HEK293 (cell line): ENCODE measurements around the gene ST6GALNAC6.

Source experiments
- CTCF ChIA-PET: fragments of 350-600 bp; formaldehyde crosslinking; extraction: SDS; loops from one replicate; lab custom pipeline; 2021; ENCODE audit warnings: antibody characterized with exemption; lab: Yijun Ruan, JAX
- POLR2A ChIA-PET: fragments of 300-600 bp; formaldehyde crosslinking; extraction: SDS; loops from one replicate; lab custom pipeline; 2020; ENCODE audit warnings: antibody characterized with exemption, inconsistent platforms; lab: Yijun Ruan, JAX
- H3K27ac ChIP-seq: fragments of 200-500 bp; sonication (Bioruptor generic); 2 replicates; pipeline ENCODE4 v1.5.1; 2014; ENCODE audit warnings: low read depth, low read length, control low read depth, inconsistent platforms; ENCODE audit errors: extremely low read depth
- H3K36me3 ChIP-seq, 2 experiments: fragments of 200-500 bp in 1 of 2; sonication (Bioruptor generic) in 1 of 2; 1 replicate in 1 of 2; 2 replicates in 1 of 2; pipeline ENCODE4 v1.5.1; 2014 to 2017; ENCODE audit warnings: inconsistent platforms in 2 of 2, low read length in 2 of 2; ENCODE audit not compliant: control insufficient read depth in 2 of 2, insufficient read depth in 1 of 2
- H3K4me1 ChIP-seq: fragments of 200-500 bp; sonication (Bioruptor generic); 2 replicates; pipeline ENCODE4 v1.5.1; 2014; ENCODE audit warnings: mild to moderate bottlenecking, low read length, inconsistent platforms; ENCODE audit not compliant: control insufficient read depth, insufficient read depth
- H3K4me3 ChIP-seq: 2 replicates; pipeline ENCODE4 v1.5.1; 2011; ENCODE audit warnings: low read depth, mild to moderate bottlenecking, control low read depth, low read length, moderate library complexity
- H3K9me3 ChIP-seq: fragments of 200-500 bp; sonication (Bioruptor generic); 2 replicates; pipeline ENCODE4 v1.5.1; 2014; ENCODE audit warnings: low read depth, low read length, inconsistent platforms; ENCODE audit not compliant: control insufficient read depth, insufficient read depth
- BCL11A ChIP-seq: fragments of 450-650 bp; formaldehyde crosslinking; IDR thresholded peaks from 2 replicates; pipeline ENCODE4 v1.5.1; 2016; ENCODE audit warnings: low read depth, missing biosample characterization, missing genetic modification characterization
- GLIS2 ChIP-seq: fragments of 450-650 bp; formaldehyde crosslinking; IDR thresholded peaks from 2 replicates; pipeline ENCODE4 v1.5.1; 2016; ENCODE audit warnings: missing biosample characterization, missing genetic modification characterization
- HOXC10 ChIP-seq: sonication (generic); formaldehyde crosslinking; IDR thresholded peaks from 2 replicates; pipeline ENCODE4 v1.8.1; 2023; ENCODE audit warnings: mild to moderate bottlenecking, missing genetic modification reagents
- ZBTB48 ChIP-seq: fragments of 450-650 bp; formaldehyde crosslinking; IDR thresholded peaks from 2 replicates; pipeline ENCODE4 v1.5.1; 2016; ENCODE audit warnings: missing biosample characterization, missing genetic modification characterization
- ZIC2 ChIP-seq: fragments of 450-650 bp; formaldehyde crosslinking; IDR thresholded peaks from 2 replicates; pipeline ENCODE4 v1.5.1; 2016; ENCODE audit warnings: missing biosample characterization, missing genetic modification characterization
- ZNF184 ChIP-seq: fragments of 450-650 bp; IDR thresholded peaks from 2 replicates; pipeline ENCODE4 v1.5.1; 2018; ENCODE audit warnings: missing biosample characterization, mild to moderate bottlenecking, missing genetic modification characterization
- ZNF2 ChIP-seq: fragments of 450-650 bp; formaldehyde crosslinking; IDR thresholded peaks from 2 replicates; pipeline ENCODE4 v1.5.1; 2016; ENCODE audit warnings: missing biosample characterization, missing genetic modification characterization
- ZNF335 ChIP-seq: fragments of 450-650 bp; formaldehyde crosslinking; conservative IDR thresholded peaks from 2 replicates; pipeline ENCODE4 v1.5.1; 2016; ENCODE audit warnings: missing biosample characterization, missing genetic modification characterization
- ZNF37A ChIP-seq: fragments of 450-650 bp; IDR thresholded peaks from 2 replicates; pipeline ENCODE4 v1.5.1; 2018; ENCODE audit warnings: missing biosample characterization, missing genetic modification characterization
- ZNF654 ChIP-seq: fragments of 450-650 bp; formaldehyde crosslinking; IDR thresholded peaks from 2 replicates; pipeline ENCODE4 v1.5.1; 2016; ENCODE audit warnings: low read depth, missing biosample characterization, missing genetic modification characterization
- TF ChIP-seq, protein P1 (sequence below): fragments of 450-650 bp; formaldehyde crosslinking; IDR thresholded peaks from 2 replicates; pipeline ENCODE4 v1.5.1; 2016; ENCODE audit warnings: missing biosample characterization, missing genetic modification characterization
- TF ChIP-seq, protein P2 (sequence below): fragments of 450-650 bp; formaldehyde crosslinking; IDR thresholded peaks from 2 replicates; pipeline ENCODE4 v1.5.1; 2017; ENCODE audit warnings: missing biosample characterization, missing genetic modification characterization
- TF ChIP-seq, protein P3 (sequence below): fragments of 450-650 bp; formaldehyde crosslinking; IDR thresholded peaks from 2 replicates; pipeline ENCODE4 v1.5.1; 2016; ENCODE audit warnings: missing biosample characterization, missing genetic modification characterization

The ST6GALNAC6 gene

DNA sequence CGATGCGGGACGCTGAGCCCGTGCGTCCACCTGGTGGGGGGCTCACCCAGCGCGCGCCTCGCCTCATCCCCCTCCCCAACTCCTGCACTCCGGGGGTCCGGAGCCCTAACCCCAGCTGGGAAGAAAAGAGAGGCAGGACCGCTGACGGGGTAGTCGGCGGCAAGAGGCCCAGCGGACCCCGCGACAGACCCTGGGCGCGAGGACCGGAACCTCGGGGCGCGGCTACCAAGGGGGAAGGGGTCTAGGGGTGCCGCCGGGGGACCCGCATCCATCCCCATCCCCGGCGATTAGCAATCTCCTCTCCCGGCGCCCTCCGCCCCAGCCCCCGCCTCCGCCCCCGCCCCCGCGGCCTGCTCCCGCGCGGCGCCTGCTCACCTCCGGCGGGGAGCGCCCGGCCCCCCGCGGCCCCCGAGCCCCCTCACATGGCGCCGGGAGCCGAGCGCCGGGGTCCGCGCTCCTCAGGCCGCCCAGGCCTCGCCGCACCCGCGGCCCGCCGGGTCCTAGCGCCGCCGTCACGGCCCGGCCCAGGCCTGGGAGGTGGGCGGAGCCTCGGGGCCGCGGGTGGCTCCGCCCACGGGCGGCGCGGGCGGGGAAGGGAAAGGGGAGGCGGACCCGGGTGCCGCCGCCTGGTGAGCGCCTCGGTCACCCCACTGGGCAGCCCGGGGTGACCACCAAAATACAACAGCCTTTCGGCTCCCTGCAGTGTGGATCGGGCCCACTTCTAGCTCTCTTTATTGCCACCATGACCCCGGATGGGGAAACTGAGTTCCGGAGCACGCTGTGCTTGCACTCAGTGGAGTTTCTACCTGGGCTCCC, at the start of gene ST6GALNAC6 (continued):
- TF ChIP-seq ZNF335 (tag by site-specific recombination): peak; percentile 72
- TF ChIP-seq ZNF184 (tag by site-specific recombination): no peak
- TF ChIP-seq, protein P1, sequence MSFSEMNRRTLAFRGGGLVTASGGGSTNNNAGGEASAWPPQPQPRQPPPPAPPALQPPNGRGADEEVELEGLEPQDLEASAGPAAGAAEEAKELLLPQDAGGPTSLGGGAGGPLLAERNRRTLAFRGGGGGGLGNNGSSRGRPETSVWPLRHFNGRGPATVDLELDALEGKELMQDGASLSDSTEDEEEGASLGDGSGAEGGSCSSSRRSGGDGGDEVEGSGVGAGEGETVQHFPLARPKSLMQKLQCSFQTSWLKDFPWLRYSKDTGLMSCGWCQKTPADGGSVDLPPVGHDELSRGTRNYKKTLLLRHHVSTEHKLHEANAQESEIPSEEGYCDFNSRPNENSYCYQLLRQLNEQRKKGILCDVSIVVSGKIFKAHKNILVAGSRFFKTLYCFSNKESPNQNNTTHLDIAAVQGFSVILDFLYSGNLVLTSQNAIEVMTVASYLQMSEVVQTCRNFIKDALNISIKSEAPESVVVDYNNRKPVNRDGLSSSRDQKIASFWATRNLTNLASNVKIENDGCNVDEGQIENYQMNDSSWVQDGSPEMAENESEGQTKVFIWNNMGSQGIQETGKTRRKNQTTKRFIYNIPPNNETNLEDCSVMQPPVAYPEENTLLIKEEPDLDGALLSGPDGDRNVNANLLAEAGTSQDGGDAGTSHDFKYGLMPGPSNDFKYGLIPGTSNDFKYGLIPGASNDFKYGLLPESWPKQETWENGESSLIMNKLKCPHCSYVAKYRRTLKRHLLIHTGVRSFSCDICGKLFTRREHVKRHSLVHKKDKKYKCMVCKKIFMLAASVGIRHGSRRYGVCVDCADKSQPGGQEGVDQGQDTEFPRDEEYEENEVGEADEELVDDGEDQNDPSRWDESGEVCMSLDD (tag by site-specific recombination): peak; percentile 78; the same call in 1 of the 2 replicates
- no peak for TF ChIP-seq ZNF37A (tag by site-specific recombination)
- TF ChIP-seq, protein P2, sequence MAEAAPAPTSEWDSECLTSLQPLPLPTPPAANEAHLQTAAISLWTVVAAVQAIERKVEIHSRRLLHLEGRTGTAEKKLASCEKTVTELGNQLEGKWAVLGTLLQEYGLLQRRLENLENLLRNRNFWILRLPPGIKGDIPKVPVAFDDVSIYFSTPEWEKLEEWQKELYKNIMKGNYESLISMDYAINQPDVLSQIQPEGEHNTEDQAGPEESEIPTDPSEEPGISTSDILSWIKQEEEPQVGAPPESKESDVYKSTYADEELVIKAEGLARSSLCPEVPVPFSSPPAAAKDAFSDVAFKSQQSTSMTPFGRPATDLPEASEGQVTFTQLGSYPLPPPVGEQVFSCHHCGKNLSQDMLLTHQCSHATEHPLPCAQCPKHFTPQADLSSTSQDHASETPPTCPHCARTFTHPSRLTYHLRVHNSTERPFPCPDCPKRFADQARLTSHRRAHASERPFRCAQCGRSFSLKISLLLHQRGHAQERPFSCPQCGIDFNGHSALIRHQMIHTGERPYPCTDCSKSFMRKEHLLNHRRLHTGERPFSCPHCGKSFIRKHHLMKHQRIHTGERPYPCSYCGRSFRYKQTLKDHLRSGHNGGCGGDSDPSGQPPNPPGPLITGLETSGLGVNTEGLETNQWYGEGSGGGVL (tag by site-specific recombination): 0 out of 2 replicates have a peak, but pooled peaks have one; percentile 9
- peak; percentile 75 for TF ChIP-seq ZIC2 (tag by site-specific recombination)
- TF ChIP-seq, all 188 proteins: peak for 13

DNA sequence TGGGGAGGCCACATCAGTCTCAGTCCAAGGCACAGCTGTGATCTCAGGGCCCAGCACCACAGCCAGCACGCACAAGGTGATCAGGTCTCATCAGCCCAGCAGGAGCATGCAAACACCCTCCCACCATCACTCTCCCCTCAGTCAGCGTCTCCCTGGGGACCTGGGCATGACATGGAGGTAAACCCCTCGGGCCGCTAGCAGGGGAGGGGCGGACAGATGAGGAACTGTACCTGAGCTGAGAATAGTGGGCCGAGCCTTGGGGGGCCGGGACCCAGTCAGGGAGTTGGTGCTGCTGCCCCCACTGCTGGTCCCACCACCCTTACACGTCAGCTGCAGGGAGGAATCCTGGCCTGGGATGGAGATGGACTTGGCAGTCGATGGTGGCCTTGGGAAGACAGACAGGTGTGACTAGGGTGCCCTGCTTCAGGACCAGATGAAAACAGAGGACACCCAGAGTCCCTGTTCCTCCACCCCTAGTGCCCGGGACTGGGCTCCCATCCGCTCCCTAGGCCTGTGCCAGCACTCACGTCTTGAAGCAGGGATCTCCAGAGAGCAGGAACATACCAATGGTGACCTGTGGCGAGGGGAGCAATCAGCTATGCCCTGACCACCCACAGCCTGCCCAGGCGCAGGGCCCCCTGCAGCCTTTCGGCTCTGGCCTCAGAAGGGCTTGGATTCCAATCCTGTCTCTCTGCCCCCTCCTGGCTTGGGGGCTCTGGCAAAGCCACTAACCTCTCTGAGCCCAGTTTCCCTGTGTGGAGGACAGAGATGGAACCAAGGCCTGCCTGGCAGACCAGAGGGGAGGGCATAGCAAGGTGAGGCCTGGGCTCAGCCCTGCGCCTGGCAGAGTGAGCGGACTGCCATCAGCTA, 48.7 kb upstream of the ST6GALNAC6 start:
- TF ChIP-seq BCL11A (tag by site-specific recombination): no peak
- no peak for TF ChIP-seq HOXC10 (CRISPR knock-in tag)
- TF ChIP-seq, protein P3, sequence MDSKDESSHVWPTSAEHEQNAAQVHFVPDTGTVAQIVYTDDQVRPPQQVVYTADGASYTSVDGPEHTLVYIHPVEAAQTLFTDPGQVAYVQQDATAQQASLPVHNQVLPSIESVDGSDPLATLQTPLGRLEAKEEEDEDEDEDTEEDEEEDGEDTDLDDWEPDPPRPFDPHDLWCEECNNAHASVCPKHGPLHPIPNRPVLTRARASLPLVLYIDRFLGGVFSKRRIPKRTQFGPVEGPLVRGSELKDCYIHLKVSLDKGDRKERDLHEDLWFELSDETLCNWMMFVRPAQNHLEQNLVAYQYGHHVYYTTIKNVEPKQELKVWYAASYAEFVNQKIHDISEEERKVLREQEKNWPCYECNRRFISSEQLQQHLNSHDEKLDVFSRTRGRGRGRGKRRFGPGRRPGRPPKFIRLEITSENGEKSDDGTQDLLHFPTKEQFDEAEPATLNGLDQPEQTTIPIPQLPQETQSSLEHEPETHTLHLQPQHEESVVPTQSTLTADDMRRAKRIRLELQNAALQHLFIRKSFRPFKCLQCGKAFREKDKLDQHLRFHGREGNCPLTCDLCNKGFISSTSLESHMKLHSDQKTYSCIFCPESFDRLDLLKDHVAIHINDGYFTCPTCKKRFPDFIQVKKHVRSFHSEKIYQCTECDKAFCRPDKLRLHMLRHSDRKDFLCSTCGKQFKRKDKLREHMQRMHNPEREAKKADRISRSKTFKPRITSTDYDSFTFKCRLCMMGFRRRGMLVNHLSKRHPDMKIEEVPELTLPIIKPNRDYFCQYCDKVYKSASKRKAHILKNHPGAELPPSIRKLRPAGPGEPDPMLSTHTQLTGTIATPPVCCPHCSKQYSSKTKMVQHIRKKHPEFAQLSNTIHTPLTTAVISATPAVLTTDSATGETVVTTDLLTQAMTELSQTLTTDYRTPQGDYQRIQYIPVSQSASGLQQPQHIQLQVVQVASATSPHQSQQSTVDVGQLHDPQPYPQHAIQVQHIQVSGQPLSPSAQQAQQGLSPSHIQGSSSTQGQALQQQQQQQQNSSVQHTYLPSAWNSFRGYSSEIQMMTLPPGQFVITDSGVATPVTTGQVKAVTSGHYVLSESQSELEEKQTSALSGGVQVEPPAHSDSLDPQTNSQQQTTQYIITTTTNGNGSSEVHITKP (tag by site-specific recombination): peak; percentile 99
- TF ChIP-seq ZNF2 (tag by site-specific recombination): no peak
- 0 out of 2 replicates have a peak, but pooled peaks have one; percentile 15 for TF ChIP-seq ZBTB48 (tag by site-specific recombination)
- 0 out of 2 replicates have a peak, but pooled peaks have one; percentile 15 for TF ChIP-seq GLIS2 (tag by site-specific recombination)
- no peak for TF ChIP-seq ZNF654 (tag by site-specific recombination)
- Histone ChIP-seq H3K4me1 (peaks cover 3% of the 10 kb centered on the region; the same call in 1 of the 2 replicates), H3K9me3 (no peaks in the 10 kb centered on the region), H3K27ac (no peak overlapping the region), H3K4me3 (no peak overlapping the region), H3K36me3 (peaks cover 0 to 24% of the 10 kb centered on the region in 2 experiments; a peak in 1 of 3 replicates)
- CTCF ChIA-PET: interaction anchor here (1.7 to 1.8 kb wide), 2 partner anchors 12 to 169 kb away, joined by 6 to 9 read pairs; no protein-coding TSS in a partner anchor
- POLR2A ChIA-PET: no interaction called here
